Loucy (cell line): ENCODE results near the gene KCNJ6.

ENCODE experiments used
- H2AFZ ChIP-seq: fragments of 200-600 bp; sonication (generic); 2 replicates; pipeline ENCODE4 v1.6.0; 2016; ENCODE audit warnings: antibody characterized with exemption, mild to moderate bottlenecking, low read length, moderate library complexity
- H3F3A ChIP-seq: fragments of 200-600 bp; 2 replicates; pipeline ENCODE4 v1.6.0; 2016; ENCODE audit warnings: antibody characterized with exemption, low read depth, mild to moderate bottlenecking
- H3K27me3 ChIP-seq: fragments of 200-600 bp; sonication (generic); 2 replicates; pipeline ENCODE4 v1.6.1; 2014; ENCODE audit warnings: low read length, mild to moderate bottlenecking; ENCODE audit not compliant: insufficient read depth, poor library complexity, severe bottlenecking
- H3K36me3 ChIP-seq: fragments of 200-600 bp; sonication (generic); 2 replicates; pipeline ENCODE4 v1.6.1; 2016; ENCODE audit warnings: low read length; ENCODE audit not compliant: insufficient read depth
- H3K4me1 ChIP-seq: fragments of 200-600 bp; sonication (generic); 2 replicates; pipeline ENCODE4 v1.5.1; 2014; ENCODE audit warnings: low read length, mild to moderate bottlenecking; ENCODE audit not compliant: insufficient read depth, poor library complexity, severe bottlenecking
- H3K4me2 ChIP-seq: fragments of 200-600 bp; sonication (generic); 2 replicates; pipeline ENCODE4 v1.6.0; 2014; ENCODE audit warnings: antibody characterized with exemption, low read length, low read depth, mild to moderate bottlenecking; ENCODE audit not compliant: poor library complexity, severe bottlenecking
- H3K4me3 ChIP-seq: fragments of 200-600 bp; sonication (generic); 2 replicates; pipeline ENCODE4 v1.5.1; 2014; ENCODE audit warnings: low read length, mild to moderate bottlenecking, mixed read lengths; ENCODE audit not compliant: poor library complexity, severe bottlenecking
- H3K79me2 ChIP-seq: fragments of 200-600 bp; sonication (generic); 2 replicates; pipeline ENCODE4 v1.6.1; 2014; ENCODE audit warnings: low read length; ENCODE audit not compliant: insufficient read depth
- H3K9ac ChIP-seq: fragments of 200-600 bp; sonication (generic); 2 replicates; pipeline ENCODE4 v1.6.0; 2014; ENCODE audit warnings: mild to moderate bottlenecking, low read depth, low read length, moderate library complexity; ENCODE audit not compliant: poor library complexity, severe bottlenecking
- H3K9me2 ChIP-seq: fragments of 200-600 bp; sonication (generic); replicated peaks from 2 replicates; pipeline ENCODE4 v1.6.1; 2016; ENCODE audit warnings: low read depth, low read length, mixed read lengths
- H3K9me3 ChIP-seq: fragments of 200-600 bp; sonication (generic); 2 replicates; pipeline ENCODE4 v1.6.1; 2014; ENCODE audit warnings: mild to moderate bottlenecking, antibody characterized with exemption, low read length, low read depth; ENCODE audit not compliant: insufficient read depth
- H4K20me1 ChIP-seq: fragments of 200-600 bp; sonication (generic); 2 replicates; pipeline ENCODE4 v1.6.0; 2014; ENCODE audit warnings: antibody characterized with exemption, low read length, mild to moderate bottlenecking; ENCODE audit not compliant: insufficient read depth, poor library complexity, severe bottlenecking
- CTCF ChIP-seq: fragments of 200-600 bp; sonication (generic); conservative IDR thresholded peaks from 2 replicates; pipeline ENCODE4 v1.5.1; 2014; ENCODE audit warnings: mild to moderate bottlenecking, antibody characterized with exemption, low read length
- EZH2phosphoT487 ChIP-seq: fragments of 200-600 bp; IDR thresholded peaks from 2 replicates; pipeline ENCODE4 v1.6.1; 2018; ENCODE audit warnings: antibody characterized with exemption, mild to moderate bottlenecking, moderate library complexity, borderline replicate concordance

KCNJ6 gene

DNA sequence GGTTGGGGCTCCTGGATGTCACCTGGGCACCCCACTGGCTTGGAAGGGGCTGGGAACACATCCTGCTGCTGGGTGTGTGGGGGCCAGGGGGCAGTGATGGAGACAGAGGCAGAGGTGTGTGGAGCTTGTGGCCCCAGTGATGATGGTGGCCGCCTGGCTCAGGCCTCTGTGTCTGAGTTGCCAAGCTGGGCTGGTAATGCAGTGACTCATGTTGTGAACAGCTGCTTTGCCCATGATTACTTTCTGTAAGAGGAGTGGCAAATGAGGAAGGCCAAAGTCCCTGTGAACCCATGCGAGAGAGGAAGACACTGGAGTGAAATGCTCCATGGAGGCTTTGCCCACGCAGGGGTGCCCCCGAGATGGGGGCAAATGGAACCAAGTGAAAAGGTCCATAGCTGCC is 86.8 kb downstream of the KCNJ6 start:
- Histone ChIP-seq H2AFZ (no peak overlapping the region), H3K79me2 (no peaks in the 10 kb centered on the region), H4K20me1 (no peaks in the 10 kb centered on the region), H3K9me3 (no peaks in the 10 kb centered on the region), H3F3A (no peaks in the 10 kb centered on the region), H3K9me2 (no peaks in the 10 kb centered on the region), H3K4me3 (no peak overlapping the region), H3K4me2 (no peak overlapping the region), H3K4me1 (no peaks in the 10 kb centered on the region), H3K9ac (no peak overlapping the region), H3K27me3 (no peaks in the 10 kb centered on the region), H3K36me3 (no peaks in the 10 kb centered on the region)
- TF ChIP-seq CTCF (no peak), EZH2phosphoT487 (no peak)

DNA sequence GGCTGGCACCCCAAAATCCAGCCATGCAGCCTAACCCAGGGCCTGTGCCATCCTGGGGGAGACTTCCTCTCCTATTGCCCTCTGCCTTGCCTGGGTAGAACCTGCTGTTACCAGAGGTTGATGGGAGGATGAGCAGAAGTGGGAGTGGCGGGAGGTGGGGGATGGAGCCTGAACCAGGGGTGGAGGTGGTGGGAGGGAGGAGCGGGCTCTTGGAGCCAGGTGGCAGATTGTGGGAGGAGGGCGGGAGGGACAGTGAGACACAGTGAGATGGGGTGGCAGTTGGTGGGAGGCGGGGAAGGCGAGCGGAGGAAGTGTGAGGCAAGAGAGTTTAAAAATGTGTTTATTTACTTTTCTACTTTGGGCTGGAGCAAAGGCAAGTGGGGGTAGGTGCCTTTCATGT is 87.3 kb downstream of the KCNJ6 start:
- Histone ChIP-seq H3K4me2 (no peak overlapping the region), H3F3A (no peaks in the 10 kb centered on the region), H2AFZ (no peak overlapping the region), H3K4me3 (no peak overlapping the region), H3K9me2 (no peaks in the 10 kb centered on the region), H3K36me3 (no peaks in the 10 kb centered on the region), H4K20me1 (no peaks in the 10 kb centered on the region), H3K79me2 (no peaks in the 10 kb centered on the region), H3K4me1 (no peaks in the 10 kb centered on the region), H3K27me3 (no peaks in the 10 kb centered on the region), H3K9me3 (no peaks in the 10 kb centered on the region), H3K9ac (no peak overlapping the region)
- TF ChIP-seq EZH2phosphoT487 (no peak), CTCF (no peak)

DNA sequence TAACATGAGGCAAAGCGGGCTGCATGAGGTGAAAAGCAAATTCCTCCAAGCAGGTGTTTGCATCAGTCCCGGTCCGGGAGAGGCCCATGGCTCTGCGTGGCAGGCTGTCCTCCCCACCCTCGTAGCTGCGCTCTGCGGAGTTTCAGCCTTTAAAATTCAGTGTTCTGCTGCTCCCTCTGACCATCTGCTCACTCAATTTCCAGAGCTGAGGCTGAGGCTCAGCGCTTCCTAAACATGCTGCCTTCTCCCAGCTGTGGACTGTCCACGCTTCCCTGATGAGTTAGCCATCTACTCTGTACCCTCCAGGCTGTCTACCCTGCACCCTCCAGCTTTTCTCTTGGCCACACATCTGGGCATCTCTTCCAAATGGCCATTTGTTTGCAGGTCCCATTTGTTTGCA is 87.7 kb downstream of the KCNJ6 start:
- H3K9ac ChIP-seq, result no peak overlapping the region
- no peaks in the 10 kb centered on the region for H3K27me3 ChIP-seq
- no peak overlapping the region for H2AFZ ChIP-seq
- H4K20me1 ChIP-seq, result no peaks in the 10 kb centered on the region
- no peaks in the 10 kb centered on the region for H3F3A ChIP-seq
- no peaks in the 10 kb centered on the region for H3K36me3 ChIP-seq
- H3K79me2 ChIP-seq, result no peaks in the 10 kb centered on the region
- no peak overlapping the region for H3K4me3 ChIP-seq
- no peaks in the 10 kb centered on the region for H3K9me2 ChIP-seq
- no peaks in the 10 kb centered on the region for H3K9me3 ChIP-seq
- no peak overlapping the region for H3K4me2 ChIP-seq
- no peaks in the 10 kb centered on the region for H3K4me1 ChIP-seq
- TF ChIP-seq EZH2phosphoT487 (no peak), CTCF (no peak)
